SK-N-SH (cell line): ENCODE data around the gene RAET1E.

Source experiments
- ELF1 ChIP-seq: IDR thresholded peaks from 2 replicates; pipeline ENCODE4 v1.4.0; 2012
- EP300 ChIP-seq, 2 experiments: IDR thresholded peaks; 2 replicates each; pipeline versions ENCODE4 v1.4.0 to v1.6.1; 2012; ENCODE audit warnings: borderline replicate concordance in 1 of 2, low read depth in 1 of 2, low read length in 1 of 2
- EZH2phosphoT487 ChIP-seq: fragments of 200-600 bp; sonication (generic); IDR thresholded peaks from 2 replicates; pipeline ENCODE4 v1.6.1; 2017; ENCODE audit warnings: low read depth, mixed run types, mild to moderate bottlenecking, antibody characterized with exemption, moderate library complexity, borderline replicate concordance
- NFIC ChIP-seq: IDR thresholded peaks from 2 replicates; pipeline ENCODE4 v1.4.0; 2012; ENCODE audit warnings: borderline replicate concordance
- NRF1 ChIP-seq: IDR thresholded peaks from 2 replicates; pipeline ENCODE4 v1.6.1; 2012; ENCODE audit warnings: low read depth, mild to moderate bottlenecking, low read length
- POLR2AphosphoS5 ChIP-seq: IDR thresholded peaks from 2 replicates; pipeline ENCODE4 v1.6.1; 2012; ENCODE audit warnings: low read depth, low read length
- RFX5 ChIP-seq: IDR thresholded peaks from 2 replicates; pipeline ENCODE4 v1.6.1; 2012; ENCODE audit warnings: mild to moderate bottlenecking, improper control_type of control experiment, low read length
- SMC3 ChIP-seq: IDR thresholded peaks from 2 replicates; pipeline ENCODE4 v1.6.1; 2012; ENCODE audit warnings: low read depth, low read length, improper control_type of control experiment
- TAF1 ChIP-seq: IDR thresholded peaks from 2 replicates; pipeline ENCODE4 v1.6.1; 2012; ENCODE audit warnings: low read depth, mild to moderate bottlenecking, low read length, moderate library complexity, borderline replicate concordance
- USF1 ChIP-seq: IDR thresholded peaks from 2 replicates; pipeline ENCODE4 v1.4.0; 2012; ENCODE audit warnings: low read depth, borderline replicate concordance
- TF ChIP-seq, protein P1 (sequence below): fragments of 200-600 bp; sonication (generic); IDR thresholded peaks from 2 replicates; pipeline ENCODE4 v1.6.1; 2017; ENCODE audit warnings: antibody characterized with exemption, mild to moderate bottlenecking, moderate library complexity
- TF ChIP-seq, protein P2 (sequence below): IDR thresholded peaks from 2 replicates; pipeline ENCODE4 v1.4.0; 2012; ENCODE audit warnings: low read depth

DNA sequence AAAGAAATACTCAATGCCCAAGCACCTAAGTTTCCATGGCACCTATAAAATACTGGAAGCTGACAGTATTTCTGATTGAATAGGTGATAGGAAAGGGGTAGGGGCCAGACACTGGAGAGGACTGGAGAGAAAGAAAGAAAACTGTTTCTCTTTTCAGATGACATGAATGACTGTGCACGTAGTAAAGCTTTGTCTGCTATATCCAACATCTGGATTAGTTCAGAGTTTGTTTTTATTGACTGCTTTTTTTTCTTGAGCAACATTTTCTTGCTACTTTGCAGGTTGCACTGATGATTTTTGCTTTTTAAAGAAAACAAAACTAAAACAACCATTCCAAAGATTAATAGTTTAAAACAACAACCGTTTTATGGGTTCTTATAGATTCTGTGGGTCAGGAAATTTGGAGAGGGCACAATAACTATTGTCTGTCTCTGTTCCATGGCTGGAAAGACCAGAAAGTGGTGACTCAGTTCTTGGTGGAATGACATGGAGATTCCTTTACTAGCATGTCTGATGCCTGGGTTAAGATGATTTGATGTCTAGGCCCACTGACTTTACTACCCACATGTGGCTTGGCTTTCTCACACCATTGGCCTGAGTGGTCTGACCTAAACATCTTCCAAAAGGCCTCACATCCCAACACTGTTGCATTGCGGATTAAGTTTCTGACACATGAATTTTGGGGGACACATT is 21.5 kb downstream of the RAET1E start:
- TF ChIP-seq, protein P1, sequence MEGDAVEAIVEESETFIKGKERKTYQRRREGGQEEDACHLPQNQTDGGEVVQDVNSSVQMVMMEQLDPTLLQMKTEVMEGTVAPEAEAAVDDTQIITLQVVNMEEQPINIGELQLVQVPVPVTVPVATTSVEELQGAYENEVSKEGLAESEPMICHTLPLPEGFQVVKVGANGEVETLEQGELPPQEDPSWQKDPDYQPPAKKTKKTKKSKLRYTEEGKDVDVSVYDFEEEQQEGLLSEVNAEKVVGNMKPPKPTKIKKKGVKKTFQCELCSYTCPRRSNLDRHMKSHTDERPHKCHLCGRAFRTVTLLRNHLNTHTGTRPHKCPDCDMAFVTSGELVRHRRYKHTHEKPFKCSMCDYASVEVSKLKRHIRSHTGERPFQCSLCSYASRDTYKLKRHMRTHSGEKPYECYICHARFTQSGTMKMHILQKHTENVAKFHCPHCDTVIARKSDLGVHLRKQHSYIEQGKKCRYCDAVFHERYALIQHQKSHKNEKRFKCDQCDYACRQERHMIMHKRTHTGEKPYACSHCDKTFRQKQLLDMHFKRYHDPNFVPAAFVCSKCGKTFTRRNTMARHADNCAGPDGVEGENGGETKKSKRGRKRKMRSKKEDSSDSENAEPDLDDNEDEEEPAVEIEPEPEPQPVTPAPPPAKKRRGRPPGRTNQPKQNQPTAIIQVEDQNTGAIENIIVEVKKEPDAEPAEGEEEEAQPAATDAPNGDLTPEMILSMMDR = no peak
- no peak for TF ChIP-seq SMC3
- TF ChIP-seq TAF1 = no peak
- no peak for TF ChIP-seq EZH2phosphoT487
- no peak for TF ChIP-seq NFIC
- TF ChIP-seq, protein P2, sequence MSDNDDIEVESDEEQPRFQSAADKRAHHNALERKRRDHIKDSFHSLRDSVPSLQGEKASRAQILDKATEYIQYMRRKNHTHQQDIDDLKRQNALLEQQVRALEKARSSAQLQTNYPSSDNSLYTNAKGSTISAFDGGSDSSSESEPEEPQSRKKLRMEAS = no peak
- TF ChIP-seq ELF1 = no peak
- TF ChIP-seq POLR2AphosphoS5 = no peak
- no peak for TF ChIP-seq USF1
- no peak for TF ChIP-seq RFX5
- TF ChIP-seq EP300 (IDR thresholded peaks at IDR 0.05; ENCODE audit: borderline replicate concordance in 1 of 2, low read depth in 1 of 2, low read length in 1 of 2) = no peak
- TF ChIP-seq NRF1 = no peak
